ENCODE results near the gene SSNA1.

SSNA1 gene

GRCh38 chr9:137227853-137228505 is 39.5 kb downstream of the SSNA1 start:
- TF ChIP-seq CTCF (IDR thresholded peaks at IDR 0.05; ENCODE audit: control insufficient read depth, extremely low read depth, insufficient read depth), result no peak
- no peak overlapping the region for H3K4me3 ChIP-seq (ENCODE audit: low read depth, low read length)
- DNase-seq (ENCODE audit: low read depth), result no peak

- DNase-seq (ENCODE audit: low read depth), result no peak
- no peak for TF ChIP-seq CTCF (IDR thresholded peaks at IDR 0.05; ENCODE audit: control insufficient read depth, extremely low read depth, insufficient read depth)
- no peak overlapping the region for H3K4me3 ChIP-seq (ENCODE audit: low read depth, low read length)
Observed at GRCh38 chr9:137228506-137228967, 40.1 kb downstream of the SSNA1 start.

GRCh38 chr9:137228968-137229896 is 40.8 kb downstream of the SSNA1 start:
- no peak for TF ChIP-seq CTCF (IDR thresholded peaks at IDR 0.05; ENCODE audit: control insufficient read depth, extremely low read depth, insufficient read depth)
- DNase-seq (ENCODE audit: low read depth), result no peak
- no peak overlapping the region for H3K4me3 ChIP-seq (ENCODE audit: low read depth, low read length)

- DNase-seq (ENCODE audit: low read depth), result no peak
- TF ChIP-seq CTCF (IDR thresholded peaks at IDR 0.05; ENCODE audit: control insufficient read depth, extremely low read depth, insufficient read depth), result no peak
- H3K4me3 ChIP-seq (ENCODE audit: low read depth, low read length), result no peak overlapping the region
Observed at GRCh38 chr9:137229903-137230704, 41.6 kb downstream of the SSNA1 start.

GRCh38 chr9:137230705-137231371 is 42.4 kb downstream of the SSNA1 start, which contains the start of gene SLC34A3:
Gene SLC34A3, plus strand, starts transcription at chr9:137230901. Its CDS starts 802 bp downstream, at chr9:137231703.
- peak within 1 kb of the TSS; percentile 50 for H3K4me3 ChIP-seq (ENCODE audit: low read depth, low read length)
- no peak for TF ChIP-seq CTCF (IDR thresholded peaks at IDR 0.05; ENCODE audit: control insufficient read depth, extremely low read depth, insufficient read depth)
- no peak for DNase-seq (ENCODE audit: low read depth)
